ENCODE results near the gene DARS1. TPM values are rescaled to one million over a fixed set of nuclear protein-coding genes. Genes with fewer than 3 reads are reported as not detected.

DARS1 gene
- total and polyA plus RNA-seq, 2 of the 13 experiments (the other 11 are each of a cell fraction or from before 2014, with no cell fraction given): 149 to 230 TPM

- TF ChIP-seq ARID3A (IDR thresholded peaks at IDR 0.05; ENCODE audit: low read depth, low read length) (peak; percentile 48), CREM (IDR thresholded peaks at IDR 0.05) (peak; percentile 51; the same call in 1 of the 2 replicates), CREM (CRISPR knock-in tag; IDR thresholded peaks at IDR 0.05) (no peak), SMARCE1 (IDR thresholded peaks at IDR 0.05; ENCODE audit: borderline replicate concordance) (no peak), TRIM22 (IDR thresholded peaks at IDR 0.05) (no peak), ZSCAN21 (CRISPR knock-in tag; IDR thresholded peaks at IDR 0.05; ENCODE audit: borderline replicate concordance) (no peak), ZNF713 (CRISPR knock-in tag; IDR thresholded peaks at IDR 0.05) (no peak), ZBED4 (CRISPR knock-in tag; IDR thresholded peaks at IDR 0.05; ENCODE audit: borderline replicate concordance) (no peak), ETV6 (CRISPR knock-in tag; conservative IDR thresholded peaks at IDR 0.05) (no peak), ZNF318 (CRISPR knock-in tag; IDR thresholded peaks at IDR 0.05) (no peak), ZNF335 (CRISPR knock-in tag; IDR thresholded peaks at IDR 0.05) (0 out of 2 replicates have a peak, but pooled peaks have one; percentile 27), KDM2A (CRISPR knock-in tag; IDR thresholded peaks at IDR 0.05; ENCODE audit: borderline replicate concordance, low read depth) (no peak), ZMAT5 (CRISPR knock-in tag; IDR thresholded peaks at IDR 0.05; ENCODE audit: borderline replicate concordance, low read depth) (no peak)
Measured at GRCh38 chr2:136023416-136023815, 38.0 kb upstream of the DARS1 start (continued).
